Neural cell (in vitro differentiated cells): ENCODE results near the gene NAT9. TPM values are rescaled to one million over a fixed set of nuclear protein-coding genes. Genes with fewer than 3 reads are reported as not detected.

Experiments
- H2AFZ ChIP-seq: fragments of 200-600, 300-800 bp; sonication (generic), shearing (Covaris generic); 2 replicates; pipeline ENCODE4 v1.6.0; 2014; ENCODE audit warnings: low read depth, mild to moderate bottlenecking, antibody characterized with exemption, low read length, moderate library complexity
- H3F3A ChIP-seq: fragments of 200-600 bp; shearing (Covaris generic); 2 replicates; pipeline ENCODE4 v1.6.1; 2016; ENCODE audit warnings: mild to moderate bottlenecking, moderate library complexity, mixed read lengths, antibody characterized with exemption, low read length; ENCODE audit not compliant: insufficient read depth, poor library complexity, severe bottlenecking
- H3K27ac ChIP-seq: fragments of 200-600, 300-800 bp; sonication (generic), shearing (Covaris generic); 2 replicates; pipeline ENCODE4 v1.5.1; 2014; ENCODE audit warnings: mild to moderate bottlenecking, low read length, moderate library complexity
- H3K27me3 ChIP-seq: fragments of 300-800, 200-600 bp; sonication (generic), shearing (Covaris generic); 2 replicates; pipeline ENCODE4 v1.6.0; 2014; ENCODE audit warnings: mild to moderate bottlenecking, low read depth, low read length, moderate library complexity; ENCODE audit not compliant: insufficient read depth
- H3K36me3 ChIP-seq: fragments of 300-800, 200-600 bp; sonication (generic), shearing (Covaris generic); 2 replicates; pipeline ENCODE4 v1.5.1; 2014; ENCODE audit warnings: mild to moderate bottlenecking, antibody characterized with exemption, low read length, moderate library complexity; ENCODE audit not compliant: insufficient read depth
- H3K4me2 ChIP-seq: fragments of 300-800, 200-600 bp; sonication (generic), shearing (Covaris generic); 2 replicates; pipeline ENCODE4 v1.6.0; 2014; ENCODE audit warnings: mild to moderate bottlenecking, low read length
- H3K4me3 ChIP-seq: fragments of 300-800, 200-600 bp; sonication (generic), shearing (Covaris generic); 2 replicates; pipeline ENCODE4 v1.5.1; 2014; ENCODE audit warnings: mild to moderate bottlenecking, low read length, moderate library complexity
- H3K79me2 ChIP-seq: fragments of 200-600 bp; shearing (Covaris generic); replicated peaks from 2 replicates; pipeline ENCODE4 v1.6.0; 2014; ENCODE audit warnings: mild to moderate bottlenecking, low read length, moderate library complexity; ENCODE audit not compliant: insufficient read depth
- H3K9ac ChIP-seq: fragments of 300-800, 200-600 bp; sonication (generic), shearing (Covaris generic); 2 replicates; pipeline ENCODE4 v1.6.1; 2016; ENCODE audit warnings: mild to moderate bottlenecking, low read length, mixed read lengths
- H3K9me2 ChIP-seq: fragments of 200-600 bp; shearing (Covaris generic); 2 replicates; pipeline ENCODE4 v1.6.1; 2016; ENCODE audit warnings: mild to moderate bottlenecking, low read length, mixed read lengths; ENCODE audit not compliant: insufficient read depth
- H3K9me3 ChIP-seq: fragments of 200-600, 300-800 bp; sonication (generic), shearing (Covaris generic); 2 replicates; pipeline ENCODE4 v1.6.1; 2016; ENCODE audit warnings: mild to moderate bottlenecking, mixed run types, low read length, moderate library complexity, mixed read lengths
- H4K20me1 ChIP-seq: fragments of 200-600 bp; shearing (Covaris generic); 2 replicates; pipeline ENCODE4 v1.6.1; 2016; ENCODE audit warnings: mild to moderate bottlenecking, mixed run types; ENCODE audit not compliant: insufficient read depth
- EP300 ChIP-seq: fragments of 450-650 bp; conservative IDR thresholded peaks from 2 replicates; pipeline ENCODE4 v1.6.1; 2014; ENCODE audit warnings: antibody characterized with exemption, mild to moderate bottlenecking, moderate library complexity; ENCODE audit not compliant: poor library complexity, severe bottlenecking
- EZH2 ChIP-seq: fragments of 200-600, 300-800 bp; shearing (Covaris generic), sonication (generic); IDR thresholded peaks from 2 replicates; pipeline ENCODE4 v1.6.1; 2014; ENCODE audit warnings: antibody characterized with exemption, low read length, borderline replicate concordance, mild to moderate bottlenecking; ENCODE audit not compliant: insufficient read depth, poor library complexity, severe bottlenecking
- MXI1 ChIP-seq: fragments of 450-650 bp; conservative IDR thresholded peaks from 2 replicates; pipeline ENCODE4 v1.6.1; 2014; ENCODE audit warnings: antibody characterized with exemption, mild to moderate bottlenecking; ENCODE audit not compliant: poor library complexity, severe bottlenecking
- POLR2AphosphoS5 ChIP-seq: IDR thresholded peaks from 2 replicates; pipeline ENCODE4 v1.6.1; 2012
- RAD21 ChIP-seq: fragments of 450-650 bp; conservative IDR thresholded peaks from 2 replicates; pipeline ENCODE4 v1.6.1; 2014; ENCODE audit warnings: antibody characterized with exemption, mild to moderate bottlenecking, moderate library complexity
- SMC3 ChIP-seq: fragments of 450-650 bp; conservative IDR thresholded peaks from 2 replicates; pipeline ENCODE4 v1.6.1; 2014; ENCODE audit warnings: antibody characterized with exemption, mild to moderate bottlenecking, moderate library complexity; ENCODE audit not compliant: poor library complexity
- TAF1 ChIP-seq: IDR thresholded peaks from 2 replicates; pipeline ENCODE4 v1.6.1; 2012; ENCODE audit warnings: low read depth
- polyA plus RNA-seq: library from polyadenylated mRNA; depleted of rRNA; stranded (reverse); fragments of >200 nt; gene quantifications from 2 replicates; pipeline ENCODE4 v1.2.3, GENCODE V29; 2014
- TF ChIP-seq, protein P1 (sequence below): IDR thresholded peaks from 2 replicates; pipeline ENCODE4 v1.6.1; 2012; ENCODE audit warnings: borderline replicate concordance
- TF ChIP-seq, protein P2 (sequence below): fragments of 450-650 bp; IDR thresholded peaks from 2 replicates; pipeline ENCODE4 v1.5.1; 2014; ENCODE audit warnings: antibody characterized with exemption, mild to moderate bottlenecking, moderate library complexity; ENCODE audit not compliant: poor library complexity, severe bottlenecking

The NAT9 gene
- polyA plus RNA-seq, 1 donor from 2014 or later = 243 TPM

DNA sequence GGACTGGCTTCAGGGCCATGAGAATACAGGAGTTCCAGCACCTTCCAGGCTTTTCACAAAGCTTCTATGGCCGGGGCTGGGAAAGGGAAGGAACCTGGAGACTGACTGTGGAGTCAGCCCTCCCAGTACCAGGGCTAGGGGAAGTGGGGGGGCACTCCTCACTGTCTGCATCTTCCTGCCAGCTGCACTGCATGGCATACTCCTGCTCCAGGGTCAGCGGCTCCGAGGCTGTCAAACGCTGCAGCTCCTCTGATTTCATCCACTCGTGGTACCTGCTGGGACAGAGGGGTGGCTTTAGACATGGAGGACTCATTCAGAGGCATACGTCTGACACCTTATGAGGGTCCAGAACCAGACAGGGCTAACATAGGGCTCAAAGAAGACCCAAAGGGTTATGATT, 2.7 kb downstream of the NAT9 start:
- H3K27me3 ChIP-seq = no peaks in the 10 kb centered on the region
- H2AFZ ChIP-seq = no peak overlapping the region
- H3K9ac ChIP-seq = no peak overlapping the region
- H3K79me2 ChIP-seq = peaks cover 18% of the 10 kb centered on the region
- no peaks in the 10 kb centered on the region for H3F3A ChIP-seq
- no peak overlapping the region for H3K4me3 ChIP-seq
- no peaks in the 10 kb centered on the region for H3K9me3 ChIP-seq
- H4K20me1 ChIP-seq = no peaks in the 10 kb centered on the region
- H3K36me3 ChIP-seq = peaks cover 7% of the 10 kb centered on the region
- TF ChIP-seq TAF1 (no peak), SMC3 (no peak), EP300 (no peak), RAD21 (no peak), MXI1 (no peak), POLR2AphosphoS5 (no peak), EZH2 (no peak)
- TF ChIP-seq, protein P1, sequence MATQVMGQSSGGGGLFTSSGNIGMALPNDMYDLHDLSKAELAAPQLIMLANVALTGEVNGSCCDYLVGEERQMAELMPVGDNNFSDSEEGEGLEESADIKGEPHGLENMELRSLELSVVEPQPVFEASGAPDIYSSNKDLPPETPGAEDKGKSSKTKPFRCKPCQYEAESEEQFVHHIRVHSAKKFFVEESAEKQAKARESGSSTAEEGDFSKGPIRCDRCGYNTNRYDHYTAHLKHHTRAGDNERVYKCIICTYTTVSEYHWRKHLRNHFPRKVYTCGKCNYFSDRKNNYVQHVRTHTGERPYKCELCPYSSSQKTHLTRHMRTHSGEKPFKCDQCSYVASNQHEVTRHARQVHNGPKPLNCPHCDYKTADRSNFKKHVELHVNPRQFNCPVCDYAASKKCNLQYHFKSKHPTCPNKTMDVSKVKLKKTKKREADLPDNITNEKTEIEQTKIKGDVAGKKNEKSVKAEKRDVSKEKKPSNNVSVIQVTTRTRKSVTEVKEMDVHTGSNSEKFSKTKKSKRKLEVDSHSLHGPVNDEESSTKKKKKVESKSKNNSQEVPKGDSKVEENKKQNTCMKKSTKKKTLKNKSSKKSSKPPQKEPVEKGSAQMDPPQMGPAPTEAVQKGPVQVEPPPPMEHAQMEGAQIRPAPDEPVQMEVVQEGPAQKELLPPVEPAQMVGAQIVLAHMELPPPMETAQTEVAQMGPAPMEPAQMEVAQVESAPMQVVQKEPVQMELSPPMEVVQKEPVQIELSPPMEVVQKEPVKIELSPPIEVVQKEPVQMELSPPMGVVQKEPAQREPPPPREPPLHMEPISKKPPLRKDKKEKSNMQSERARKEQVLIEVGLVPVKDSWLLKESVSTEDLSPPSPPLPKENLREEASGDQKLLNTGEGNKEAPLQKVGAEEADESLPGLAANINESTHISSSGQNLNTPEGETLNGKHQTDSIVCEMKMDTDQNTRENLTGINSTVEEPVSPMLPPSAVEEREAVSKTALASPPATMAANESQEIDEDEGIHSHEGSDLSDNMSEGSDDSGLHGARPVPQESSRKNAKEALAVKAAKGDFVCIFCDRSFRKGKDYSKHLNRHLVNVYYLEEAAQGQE = no peak
- TF ChIP-seq, protein P2, sequence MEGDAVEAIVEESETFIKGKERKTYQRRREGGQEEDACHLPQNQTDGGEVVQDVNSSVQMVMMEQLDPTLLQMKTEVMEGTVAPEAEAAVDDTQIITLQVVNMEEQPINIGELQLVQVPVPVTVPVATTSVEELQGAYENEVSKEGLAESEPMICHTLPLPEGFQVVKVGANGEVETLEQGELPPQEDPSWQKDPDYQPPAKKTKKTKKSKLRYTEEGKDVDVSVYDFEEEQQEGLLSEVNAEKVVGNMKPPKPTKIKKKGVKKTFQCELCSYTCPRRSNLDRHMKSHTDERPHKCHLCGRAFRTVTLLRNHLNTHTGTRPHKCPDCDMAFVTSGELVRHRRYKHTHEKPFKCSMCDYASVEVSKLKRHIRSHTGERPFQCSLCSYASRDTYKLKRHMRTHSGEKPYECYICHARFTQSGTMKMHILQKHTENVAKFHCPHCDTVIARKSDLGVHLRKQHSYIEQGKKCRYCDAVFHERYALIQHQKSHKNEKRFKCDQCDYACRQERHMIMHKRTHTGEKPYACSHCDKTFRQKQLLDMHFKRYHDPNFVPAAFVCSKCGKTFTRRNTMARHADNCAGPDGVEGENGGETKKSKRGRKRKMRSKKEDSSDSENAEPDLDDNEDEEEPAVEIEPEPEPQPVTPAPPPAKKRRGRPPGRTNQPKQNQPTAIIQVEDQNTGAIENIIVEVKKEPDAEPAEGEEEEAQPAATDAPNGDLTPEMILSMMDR = no peak
- no peak overlapping the region for H3K4me2 ChIP-seq
- no peaks in the 10 kb centered on the region for H3K9me2 ChIP-seq
- H3K27ac ChIP-seq = no peak overlapping the region

DNA sequence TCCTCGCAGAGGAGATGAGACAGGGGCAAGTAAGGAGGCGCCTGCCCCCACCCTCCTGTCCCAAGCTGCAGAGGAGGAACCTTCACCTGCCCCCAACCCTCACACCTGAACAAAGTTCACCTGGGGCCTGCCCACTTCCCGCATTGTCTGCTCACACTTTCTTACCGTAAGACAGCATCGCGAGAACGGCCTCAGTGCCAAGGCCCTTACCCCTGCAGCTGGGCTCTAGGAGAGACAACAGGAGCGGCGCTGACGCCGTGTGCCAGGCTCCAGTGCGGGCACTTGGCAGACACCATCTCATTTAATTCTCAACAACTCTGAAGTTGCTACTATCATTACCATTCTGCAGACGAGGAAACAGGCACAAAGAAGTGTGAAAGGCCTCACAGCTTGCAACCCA, 4.1 kb downstream of the NAT9 start:
- Histone ChIP-seq H3K36me3 (peaks cover 7% of the 10 kb centered on the region), H3F3A (no peaks in the 10 kb centered on the region), H3K9ac (no peak overlapping the region), H3K9me3 (no peaks in the 10 kb centered on the region), H3K27me3 (no peaks in the 10 kb centered on the region), H3K9me2 (no peaks in the 10 kb centered on the region), H3K79me2 (peaks cover 15% of the 10 kb centered on the region), H2AFZ (no peak overlapping the region), H3K4me2 (no peak overlapping the region), H4K20me1 (no peaks in the 10 kb centered on the region), H3K4me3 (no peak overlapping the region), H3K27ac (no peak overlapping the region)
- TF ChIP-seq, protein P1 = no peak
- TF ChIP-seq, protein P2 = no peak
- no peak for TF ChIP-seq EP300
- no peak for TF ChIP-seq SMC3
- no peak for TF ChIP-seq POLR2AphosphoS5
